ENCODE data around the gene LY6G6D.

The LY6G6D gene

DNA sequence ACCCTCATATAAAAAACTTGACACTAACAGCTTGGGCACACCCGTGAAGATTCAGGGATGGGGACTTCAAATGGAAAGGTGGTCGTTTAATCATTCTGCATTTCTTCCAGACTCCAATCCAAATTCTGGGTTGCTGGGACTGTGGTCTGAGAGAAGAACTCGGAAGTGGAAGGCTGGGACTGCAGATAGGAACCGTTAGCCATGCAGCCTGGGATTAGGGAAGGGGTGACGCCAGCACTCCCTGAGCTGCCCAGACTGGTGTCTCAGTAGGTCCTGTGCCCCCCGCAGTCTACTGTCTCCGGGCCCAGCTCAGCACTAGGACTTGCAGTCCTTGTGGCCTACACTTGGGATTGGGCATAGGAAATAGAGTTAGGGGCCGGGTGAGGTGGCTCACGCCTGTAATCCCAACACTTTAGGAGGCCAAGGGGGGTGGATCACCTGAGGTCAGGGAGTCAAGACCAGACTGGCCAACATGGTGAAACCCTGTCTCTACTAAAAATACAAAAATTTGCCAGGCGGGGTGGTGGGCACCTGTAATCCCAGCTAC is 21.7 kb downstream of the LY6G6D start:
- no peak for DNase-seq

DNA sequence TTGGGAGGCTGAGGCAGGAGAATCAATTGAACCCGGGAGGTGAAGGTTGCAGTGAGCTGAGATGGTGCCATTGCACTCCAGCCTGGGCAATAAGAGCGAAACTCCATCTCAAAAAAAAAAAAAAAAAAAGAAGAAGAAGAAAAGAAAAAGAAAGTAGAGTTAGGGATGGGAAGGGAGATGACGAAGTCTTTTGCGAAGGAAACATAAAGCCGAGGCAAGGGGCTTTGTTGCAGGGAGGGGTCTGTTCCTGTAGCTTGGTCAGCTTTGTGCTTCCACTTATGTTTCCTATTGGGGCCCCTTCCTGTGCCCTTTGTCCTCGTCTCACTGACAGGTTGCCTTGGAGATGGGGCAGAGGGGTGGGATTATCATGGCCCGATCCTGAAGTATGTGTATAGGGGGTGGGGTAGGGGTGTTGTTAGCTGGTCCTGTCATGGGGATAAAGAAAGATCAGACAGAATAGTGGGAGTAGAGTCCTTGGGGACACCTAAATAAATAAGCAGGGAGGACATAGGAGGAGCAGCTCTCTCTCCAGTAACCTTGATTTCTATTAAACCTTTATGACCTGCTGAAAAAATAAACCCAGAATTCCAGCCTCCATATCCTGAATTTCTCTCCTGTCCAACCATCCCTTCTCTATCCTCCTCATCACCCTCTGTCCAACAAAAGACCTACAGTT is 22.3 kb downstream of the LY6G6D start:
- DNase-seq, result no peak

DNA sequence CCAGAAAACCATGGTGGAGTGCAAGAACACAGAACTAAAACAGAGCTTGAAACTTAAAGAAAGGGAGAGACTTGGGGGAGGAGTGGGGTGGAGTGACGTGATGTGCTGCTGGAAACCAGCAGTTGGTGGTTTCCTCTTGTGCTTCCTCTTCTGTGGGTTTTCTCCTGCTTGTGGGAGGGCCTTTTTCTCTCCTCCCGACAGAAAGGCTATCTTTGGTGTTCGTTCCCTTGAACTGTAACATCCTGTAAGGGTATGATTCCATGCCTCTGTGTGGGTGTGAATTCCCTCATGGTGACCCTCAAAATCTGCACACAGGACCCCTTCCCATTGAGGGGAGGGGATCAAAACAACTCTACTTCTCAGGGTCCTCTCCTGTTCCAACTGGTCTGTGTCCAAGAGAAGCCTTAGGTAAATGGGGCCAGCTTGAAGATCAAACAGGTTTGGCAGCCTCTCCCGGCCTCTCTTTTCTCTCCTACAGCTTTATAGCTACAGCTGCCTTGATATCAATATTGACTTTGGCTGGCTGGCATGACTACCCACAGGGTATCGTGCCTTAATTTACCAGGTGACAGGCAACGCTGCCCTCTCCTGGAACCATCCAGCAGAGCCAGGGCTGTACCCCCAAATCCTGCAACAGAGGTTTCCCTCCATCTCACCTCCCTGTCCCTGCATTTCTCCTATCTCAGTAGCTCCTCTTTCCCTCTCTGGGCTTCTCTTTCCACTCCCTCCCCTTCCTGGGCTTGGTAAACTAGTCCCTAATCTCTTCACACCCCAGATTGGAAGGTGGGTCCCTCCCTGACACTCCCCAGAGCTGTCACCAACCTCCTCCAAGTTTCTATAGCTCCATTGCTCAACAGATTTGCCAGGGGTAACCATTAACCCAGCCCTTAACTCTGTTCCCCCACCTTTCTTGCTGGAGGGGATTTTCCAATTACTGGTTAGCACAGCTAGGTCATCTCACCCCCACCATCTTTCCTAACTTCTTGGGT is 23.1 kb downstream of the LY6G6D start:
- peak; percentile 68 to 82 for DNase-seq

DNA sequence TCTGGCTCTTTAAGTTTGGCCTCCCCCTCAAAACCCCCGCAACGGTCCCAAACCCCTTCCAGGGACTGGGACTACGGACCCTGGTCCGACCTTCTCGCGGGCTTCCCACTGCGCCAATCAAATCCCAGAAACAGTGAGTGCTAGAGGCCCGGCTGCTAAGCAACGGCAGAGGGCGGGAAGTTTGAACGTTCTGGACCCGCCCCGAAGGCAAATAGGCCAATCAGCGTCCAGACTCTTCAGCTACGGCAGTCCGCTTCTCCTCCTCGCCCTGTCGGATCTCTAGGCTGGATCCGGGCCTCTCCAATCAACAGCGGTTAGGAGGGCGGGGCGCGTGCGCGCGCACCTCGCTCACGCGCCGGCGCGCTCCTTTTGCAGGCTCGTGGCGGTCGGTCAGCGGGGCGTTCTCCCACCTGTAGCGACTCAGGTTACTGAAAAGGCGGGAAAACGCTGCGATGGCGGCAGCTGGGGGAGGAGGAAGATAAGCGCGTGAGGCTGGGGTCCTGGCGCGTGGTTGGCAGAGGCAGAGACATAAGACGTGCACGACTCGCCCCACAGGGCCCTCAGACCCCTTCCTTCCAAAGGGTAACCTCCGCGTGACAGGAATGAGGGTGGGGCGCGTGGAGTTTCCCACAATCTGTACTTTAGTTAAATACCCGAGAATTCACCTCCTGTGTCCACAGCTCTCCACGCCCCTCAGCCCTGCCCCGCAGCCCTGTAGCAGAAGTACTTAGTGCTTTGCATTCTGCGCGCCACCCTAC is 24.7 kb downstream of the LY6G6D start, which contains the start of gene MSH5:
MSH5 (plus strand) TSS at position 367 of the 758 bp plus-strand sequence. CDS start 462 bp downstream, outside the sequence.
- peak; percentile 98 to 99 for DNase-seq

DNA sequence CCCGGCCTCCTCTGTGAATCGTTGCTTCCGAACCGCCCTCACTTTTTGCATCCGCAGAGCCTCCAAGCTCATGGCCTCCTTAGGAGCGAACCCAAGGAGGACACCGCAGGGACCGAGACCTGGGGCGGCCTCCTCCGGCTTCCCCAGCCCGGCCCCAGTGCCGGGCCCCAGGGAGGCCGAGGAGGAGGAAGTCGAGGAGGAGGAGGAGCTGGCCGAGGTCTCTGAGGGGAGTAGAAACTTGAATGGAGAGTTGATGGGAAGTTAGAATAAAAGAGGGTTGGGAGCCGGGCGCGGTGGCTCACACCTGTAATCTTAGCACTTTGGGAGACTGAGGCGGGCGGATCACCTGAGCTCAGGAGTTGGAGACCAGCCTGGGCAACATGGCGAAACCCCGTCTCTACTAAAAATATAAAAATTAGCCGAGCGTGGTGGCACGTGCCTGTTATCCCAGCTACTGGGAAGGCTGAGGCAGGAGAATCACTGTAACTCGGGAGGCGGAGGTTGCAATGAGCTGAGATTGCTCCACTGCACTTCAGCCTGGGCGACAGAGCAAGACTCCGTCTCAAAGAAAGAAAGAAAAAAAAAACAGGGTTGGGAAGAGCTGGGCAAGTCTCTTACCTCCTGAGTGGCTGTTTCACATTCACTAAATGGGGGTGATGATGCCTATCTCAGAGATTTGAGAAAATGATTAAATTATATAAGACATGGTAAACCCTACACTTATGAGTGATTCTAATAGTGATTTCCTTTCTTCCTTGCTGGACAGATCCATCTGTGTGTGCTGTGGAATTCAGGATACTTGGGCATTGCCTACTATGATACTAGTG is 25.5 kb downstream of the LY6G6D start:
- DNase-seq, result no peak

DNA sequence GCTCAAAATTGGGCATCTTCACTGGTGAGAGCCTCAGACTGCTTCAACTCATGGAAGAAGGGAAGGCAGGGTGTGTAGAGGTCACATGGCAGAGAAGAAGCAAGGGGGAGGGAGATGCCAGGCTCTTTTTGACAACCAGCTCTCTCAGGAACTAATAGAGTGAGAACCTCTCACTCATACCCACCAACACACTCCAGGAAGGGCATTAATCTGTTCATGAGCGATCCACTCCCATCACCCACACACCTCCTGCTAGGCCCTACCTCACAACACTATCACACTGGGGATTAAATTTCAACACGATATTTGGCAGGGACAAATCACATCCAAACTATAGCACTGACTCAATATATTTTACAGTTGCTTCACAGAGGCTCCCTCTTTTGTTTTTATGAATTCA is 26.7 kb downstream of the LY6G6D start:
- DNase-seq, result no peak

DNA sequence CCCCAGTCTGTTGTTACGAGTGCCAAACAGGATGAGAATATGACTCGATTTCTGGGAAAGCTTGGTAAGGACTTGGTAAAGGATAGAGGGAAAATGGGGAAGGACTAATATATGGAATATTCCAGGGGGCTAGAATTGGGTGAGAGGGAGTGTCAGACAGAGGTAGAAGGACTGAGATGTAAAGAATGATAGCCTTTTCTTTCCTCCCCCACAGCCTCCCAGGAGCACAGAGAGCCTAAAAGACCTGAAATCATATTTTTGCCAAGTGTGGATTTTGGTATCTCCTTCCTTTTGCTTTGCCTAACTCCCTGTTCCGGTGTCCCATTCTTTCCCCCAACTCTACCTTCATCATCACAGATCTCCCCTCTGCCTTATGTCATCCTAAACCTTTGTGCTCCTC is 27.7 kb downstream of the LY6G6D start:
- no peak for DNase-seq

DNA sequence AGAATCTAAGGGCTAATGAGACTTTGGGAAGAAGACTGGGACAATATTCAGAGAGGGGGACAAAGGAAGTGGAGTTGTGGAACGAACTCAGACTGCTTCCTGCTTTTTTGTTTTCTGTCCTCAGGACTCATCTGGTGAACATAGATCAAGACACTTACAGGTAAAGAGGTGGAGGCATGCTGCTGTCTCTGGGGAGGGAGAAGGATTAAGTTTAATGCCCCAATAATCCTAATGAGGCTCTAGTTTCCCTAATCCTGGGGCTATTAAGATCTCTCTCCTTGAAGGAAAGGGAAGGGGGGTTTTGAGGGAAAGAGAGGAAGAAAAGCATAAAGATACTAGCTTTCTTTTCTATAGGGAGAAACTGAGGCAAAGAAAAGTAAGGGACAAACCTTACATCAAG is 29.3 kb downstream of the LY6G6D start:
- DNase-seq, result no peak

DNA sequence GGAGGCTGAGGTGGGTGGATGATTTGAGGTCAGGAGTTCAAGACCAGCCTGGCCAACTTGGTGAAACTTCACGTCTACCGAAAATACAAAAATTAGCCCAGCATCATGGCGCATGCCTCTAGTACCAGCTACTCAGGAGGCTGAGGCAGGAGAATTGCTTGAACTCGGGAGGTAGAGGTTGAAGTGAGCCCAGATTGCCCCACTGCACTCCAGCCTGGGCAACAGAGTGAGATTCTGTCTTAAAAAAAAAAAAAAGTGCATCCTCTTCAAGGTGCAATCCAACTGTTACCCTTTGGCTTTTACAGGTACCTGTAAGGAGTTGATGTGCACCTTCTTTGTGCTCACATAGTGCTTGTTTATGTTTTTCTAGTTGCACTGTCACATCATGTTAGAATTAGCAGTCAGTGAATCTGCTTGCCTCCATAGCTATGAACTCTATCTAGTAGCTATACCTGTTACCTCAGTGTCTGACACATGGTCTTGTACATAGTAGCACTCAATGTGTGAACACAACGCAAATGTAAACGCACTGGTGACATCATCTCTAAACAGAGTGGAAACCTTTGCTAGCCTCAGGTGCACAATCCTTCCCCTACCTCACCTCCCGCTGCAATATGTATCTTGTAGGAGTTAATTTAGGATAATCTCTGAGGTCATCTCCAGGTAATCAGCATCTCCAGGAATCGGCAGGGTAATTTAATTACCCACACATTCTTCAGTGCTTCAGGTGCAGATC is 34.3 kb downstream of the LY6G6D start:
- DNase-seq, result no peak

DNA sequence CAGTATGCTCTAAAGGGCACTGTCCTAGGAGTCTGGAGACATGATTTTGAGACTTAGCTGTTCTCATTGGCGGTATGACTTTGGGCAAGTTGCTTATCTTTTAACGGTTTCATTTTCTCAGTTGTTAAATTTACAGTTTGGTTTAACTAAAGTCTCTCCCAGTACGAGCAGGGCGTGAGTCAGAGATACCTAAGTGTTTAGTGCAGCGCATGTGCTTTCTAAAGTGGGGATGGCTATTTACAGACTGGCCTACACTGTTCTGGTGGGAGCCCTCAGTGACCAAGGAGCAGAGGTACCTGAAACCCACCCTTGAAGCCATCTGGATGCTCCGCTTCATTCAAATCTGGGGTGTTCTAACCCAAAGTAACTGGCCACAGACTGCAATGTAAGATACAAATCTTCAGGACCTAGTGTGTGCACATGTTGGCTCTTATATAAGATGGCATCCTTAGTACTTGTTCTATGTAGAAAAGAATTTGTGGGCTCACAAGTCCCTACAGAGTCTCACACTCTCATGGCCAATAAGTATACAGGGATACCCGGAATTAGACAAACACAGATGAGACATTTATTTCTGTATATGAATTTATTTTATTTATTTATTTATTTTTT is 35.4 kb downstream of the LY6G6D start:
- no peak for DNase-seq

DNA sequence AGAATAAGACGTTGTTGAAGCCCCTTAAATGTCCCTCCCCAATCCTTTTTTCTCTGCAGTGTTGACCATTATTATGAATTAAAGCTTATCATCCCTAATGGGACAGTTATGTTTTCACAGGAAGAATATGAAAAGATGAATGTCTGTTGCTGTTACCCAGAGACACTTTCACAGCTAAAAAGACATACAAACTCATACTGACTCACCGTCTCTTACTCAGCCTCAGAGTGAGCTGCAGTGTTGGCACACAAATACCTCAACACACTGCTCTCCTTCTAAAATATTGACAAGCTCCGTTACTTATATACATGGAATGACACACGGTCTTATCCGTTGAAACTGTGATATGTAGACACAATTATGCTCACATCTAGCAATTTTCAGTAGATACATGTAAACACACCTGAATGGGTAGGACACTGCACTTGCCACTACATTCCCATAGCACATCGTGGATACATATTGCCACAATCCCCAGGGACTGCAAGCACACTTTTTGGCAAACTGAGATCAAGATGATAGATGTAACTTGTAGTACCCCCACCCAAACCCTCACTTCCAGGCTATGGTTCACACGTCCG is 37.7 kb downstream of the LY6G6D start:
- DNase-seq, result no peak

DNA sequence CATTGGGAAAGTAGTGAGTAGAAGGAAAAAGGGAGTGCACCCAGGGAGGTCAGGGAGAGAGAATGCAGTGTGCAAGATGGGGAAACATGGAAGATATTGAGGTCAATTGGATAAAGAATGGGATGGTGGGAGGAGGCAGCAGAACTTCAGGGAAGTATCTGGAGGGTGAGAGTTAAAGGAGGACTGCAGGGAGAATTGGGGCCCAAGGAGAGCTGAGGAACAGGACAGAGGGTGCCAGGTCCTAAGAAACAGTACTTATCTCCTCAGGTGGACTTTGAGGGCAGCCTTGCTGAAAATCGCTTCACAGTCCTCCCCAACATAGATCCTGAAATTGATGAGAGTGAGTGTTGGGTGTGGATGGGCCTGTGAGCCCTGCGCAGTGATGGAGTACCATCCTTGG is 43.1 kb downstream of the LY6G6D start:
- DNase-seq, result no peak

DNA sequence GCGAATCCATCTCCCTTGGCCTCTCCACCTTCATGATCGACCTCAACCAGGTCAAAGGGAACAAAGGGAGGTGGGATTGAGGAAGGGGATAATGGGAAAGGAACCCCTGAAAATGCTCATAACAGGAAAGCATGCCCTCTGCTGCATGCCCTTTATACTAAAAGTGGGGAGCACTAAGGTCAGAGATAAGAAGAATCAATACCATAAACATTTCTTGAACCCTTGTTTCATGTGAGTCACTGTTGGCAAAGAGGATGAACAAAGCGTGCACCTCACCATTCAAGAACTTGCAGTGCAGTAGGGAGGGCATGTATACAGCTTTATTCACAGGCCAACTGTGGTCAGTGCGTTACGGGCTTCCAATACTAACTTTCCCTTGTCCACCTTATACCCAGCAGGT is 45.6 kb downstream of the LY6G6D start:
- no peak for DNase-seq

DNA sequence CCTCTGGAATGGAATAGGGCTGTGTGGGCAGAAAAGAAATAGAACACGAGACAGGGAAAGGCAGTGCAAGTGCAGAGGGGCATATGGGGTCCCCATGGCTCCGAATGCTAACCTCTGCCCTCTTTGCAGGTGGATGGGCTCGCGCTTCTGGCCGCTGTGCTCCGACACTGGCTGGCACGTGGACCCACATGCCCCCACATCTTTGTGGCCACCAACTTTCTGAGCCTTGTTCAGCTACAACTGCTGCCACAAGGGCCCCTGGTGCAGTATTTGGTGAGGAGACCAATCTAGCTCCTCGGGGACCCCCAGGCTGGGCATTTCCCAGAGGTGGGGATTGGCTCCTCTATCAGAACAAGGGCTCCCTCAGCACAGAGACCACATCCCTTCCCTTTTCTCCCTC is 46.2 kb downstream of the LY6G6D start:
- DNase-seq, result no peak

DNA sequence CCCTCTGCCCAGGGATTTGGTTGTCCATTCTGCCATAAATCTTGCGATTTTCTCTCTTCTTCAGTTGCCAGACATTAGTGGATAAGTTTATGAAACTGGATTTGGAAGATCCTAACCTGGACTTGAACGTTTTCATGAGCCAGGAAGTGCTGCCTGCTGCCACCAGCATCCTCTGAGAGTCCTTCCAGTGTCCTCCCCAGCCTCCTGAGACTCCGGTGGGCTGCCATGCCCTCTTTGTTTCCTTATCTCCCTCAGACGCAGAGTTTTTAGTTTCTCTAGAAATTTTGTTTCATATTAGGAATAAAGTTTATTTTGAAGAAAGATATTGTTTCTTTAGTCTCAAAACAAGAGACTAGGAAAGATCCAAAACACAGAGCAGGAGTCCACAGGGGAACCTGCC is 47.2 kb downstream of the LY6G6D start, which contains the start of gene SAPCD1:
SAPCD1 (plus strand) TSS at position 301 of the 400 bp plus-strand sequence. CDS start 399 bp downstream, outside the sequence.
- no peak for DNase-seq

DNA sequence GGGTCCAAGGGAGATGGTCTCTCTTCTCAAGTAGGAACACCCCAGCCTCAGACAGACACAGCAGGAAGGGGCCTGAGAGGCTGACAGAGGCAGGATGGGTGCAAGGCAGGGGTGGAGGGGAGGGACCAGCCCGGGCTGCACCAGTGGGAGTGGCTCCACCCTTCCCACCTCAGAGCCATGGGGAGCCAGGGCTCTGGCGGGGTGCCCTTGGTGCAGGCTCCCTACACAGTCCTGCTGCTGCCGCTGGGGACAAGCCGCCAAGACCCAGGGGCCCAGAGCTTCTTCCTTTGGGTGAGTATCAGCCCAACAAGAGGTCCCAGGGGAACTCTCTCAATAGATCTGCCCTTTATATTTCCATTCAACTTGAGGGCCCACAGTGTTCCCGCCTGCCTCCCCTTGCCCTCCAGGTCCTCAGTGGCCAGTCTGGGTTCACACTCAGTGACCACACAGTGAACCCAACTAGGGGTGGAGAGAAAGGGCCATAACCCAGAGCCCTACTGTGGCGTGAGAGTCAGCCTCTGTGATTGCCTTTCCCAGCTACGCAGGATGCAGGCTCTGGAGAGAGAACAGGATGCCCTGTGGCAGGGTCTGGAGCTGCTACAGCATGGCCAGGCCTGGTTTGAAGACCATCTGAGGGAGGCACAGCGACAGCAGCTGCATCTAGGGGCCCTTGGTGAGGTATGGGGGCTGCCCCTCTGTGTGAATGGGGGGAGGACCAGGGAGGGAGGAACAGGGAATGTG is 47.9 kb downstream of the LY6G6D start:
- DNase-seq, result no peak

DNA sequence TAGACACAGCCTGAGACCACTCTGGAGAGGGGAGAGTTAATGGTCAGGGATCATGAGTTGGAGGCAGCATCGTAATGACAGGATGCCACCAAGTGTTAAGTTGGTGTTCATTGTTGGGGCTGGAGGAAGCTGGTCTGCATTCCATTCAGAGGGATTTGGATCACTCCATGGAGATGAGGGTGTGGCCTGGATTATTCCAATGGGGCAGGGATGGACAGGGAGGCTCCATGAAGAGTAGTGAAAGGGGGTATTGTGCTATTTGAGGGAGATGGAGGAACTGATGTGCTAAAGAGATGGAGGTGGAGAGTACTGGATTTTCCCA is 48.4 kb downstream of the LY6G6D start:
- no peak for DNase-seq

DNA sequence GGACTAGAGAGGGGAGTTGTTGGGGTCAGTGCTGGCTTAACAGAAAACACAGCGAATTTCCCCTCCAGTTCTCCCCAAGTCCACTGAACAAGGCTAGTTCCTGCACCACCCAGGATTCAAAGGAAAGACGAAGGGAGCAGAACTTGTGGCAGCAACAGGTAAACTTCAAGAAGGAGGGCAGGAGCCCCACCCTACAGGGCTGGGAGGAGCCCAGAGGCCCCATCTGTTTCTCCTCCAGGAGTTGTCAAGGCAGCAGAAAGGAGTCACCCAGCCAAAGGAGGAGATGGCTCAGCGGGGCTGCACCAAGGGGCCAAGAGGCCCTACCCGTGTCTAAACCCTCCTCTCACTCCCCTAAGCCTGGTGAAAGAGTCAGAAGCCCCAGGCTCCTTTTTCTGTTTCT is 49.0 kb downstream of the LY6G6D start:
- no peak for DNase-seq

DNA sequence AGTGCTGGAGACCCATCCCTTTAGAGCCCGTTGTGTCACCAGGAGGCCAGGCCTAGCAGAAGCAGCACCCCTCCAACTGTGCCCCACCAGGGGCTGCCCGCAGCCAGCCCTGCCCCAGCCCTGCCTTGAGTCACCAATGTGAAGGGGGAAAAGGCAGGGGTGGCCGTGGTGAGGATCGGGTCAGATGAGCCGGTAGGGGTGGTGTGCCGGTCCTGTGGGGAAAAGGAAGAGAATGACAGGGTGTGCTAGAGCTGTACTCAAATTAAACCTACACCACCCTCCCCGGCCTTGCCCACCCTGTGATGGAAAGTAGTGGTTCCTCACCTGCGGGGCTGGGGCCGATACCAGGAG is 50.4 kb downstream of the LY6G6D start:
- DNase-seq, result no peak
